HTR-8/SVneo (cell line): ENCODE measurements around the gene MAP2K1.
A peak's percentile ranks its signal among the peaks of the same experiment; 100 is the strongest.
"Not testable (repeated sequence)": the region's sequence is repeated elsewhere in the genome, so short reads cannot be mapped to it uniquely, and the experiment has no call there.

Experiments
- DNase-seq: peaks from one replicate; pipeline ENCODE4 v3.0.0; 2011; ENCODE audit warnings: low spot score, mixed read lengths; ENCODE audit not compliant: insufficient read length
- FAIRE-seq: peaks from 2 replicates; lab custom pipeline; 2011; peaks lifted over from hg19 to GRCh38; lab: Jason Lieb, UNC

Gene MAP2K1

GRCh38 chr15:66470825-66471224 lies 84.1 kb downstream of the MAP2K1 start:
- FAIRE-seq, DNase-seq: not testable (repeated sequence)

- DNase-seq (no peak), FAIRE-seq (no peak)
Observed at GRCh38 chr15:66472176-66472999, 85.7 kb downstream of the MAP2K1 start.

GRCh38 chr15:66474135-66474534 lies 87.4 kb downstream of the MAP2K1 start:
- FAIRE-seq: no peak
- no peak for DNase-seq

- DNase-seq (no peak), FAIRE-seq (no peak)
Observed at GRCh38 chr15:66474963-66475362, 88.3 kb downstream of the MAP2K1 start.

- no peak for DNase-seq
- no peak for FAIRE-seq
Observed at GRCh38 chr15:66476535-66476934, 89.8 kb downstream of the MAP2K1 start.

GRCh38 chr15:66477011-66477410 lies 90.3 kb downstream of the MAP2K1 start:
- DNase-seq: no peak
- FAIRE-seq: no peak

GRCh38 chr15:66480267-66480666 lies 93.6 kb downstream of the MAP2K1 start:
- FAIRE-seq (no peak), DNase-seq (no peak)

- DNase-seq: no peak
Observed at GRCh38 chr15:66481107-66481856, 94.6 kb downstream of the MAP2K1 start.

GRCh38 chr15:66482539-66482938 lies 95.8 kb downstream of the MAP2K1 start:
- DNase-seq: no peak
- no peak for FAIRE-seq

More at GRCh38 chr15:66481107-66481856, 94.6 kb downstream of the MAP2K1 start:
- FAIRE-seq: no peak

GRCh38 chr15:66483131-66483566 lies 96.4 kb downstream of the MAP2K1 start:
- no peak for FAIRE-seq
- no peak for DNase-seq

GRCh38 chr15:66484539-66485112 lies 97.9 kb downstream of the MAP2K1 start:
- no peak for FAIRE-seq
- DNase-seq: no peak

GRCh38 chr15:66486887-66487286 lies 100.2 kb downstream of the MAP2K1 start:
- no peak for DNase-seq
- no peak for FAIRE-seq

GRCh38 chr15:66488525-66488924 lies 101.8 kb downstream of the MAP2K1 start:
- FAIRE-seq: no peak
- DNase-seq: no peak

GRCh38 chr15:66489179-66489791 lies 102.6 kb downstream of the MAP2K1 start:
- FAIRE-seq: no peak
- DNase-seq: no peak

- DNase-seq (no peak), FAIRE-seq (no peak)
Observed at GRCh38 chr15:66491846-66492245, 105.1 kb downstream of the MAP2K1 start.

GRCh38 chr15:66494262-66494661 lies 107.5 kb downstream of the MAP2K1 start:
- no peak for FAIRE-seq
- no peak for DNase-seq

- DNase-seq: no peak
- no peak for FAIRE-seq
Observed at GRCh38 chr15:66496951-66497501, 110.3 kb downstream of the MAP2K1 start.

- FAIRE-seq (no peak), DNase-seq (peak; percentile 91)
Observed at GRCh38 chr15:66497502-66498455, 111.1 kb downstream of the MAP2K1 start, which contains the start of gene SNAPC5. Gene SNAPC5, minus strand, starts transcription at chr15:66497762. Its CDS starts 31 bp downstream, at chr15:66497731.
